Astrocyte (in vitro differentiated cells and primary cell): ENCODE measurements around the gene TRMT1. TPM values are rescaled to one million over a fixed set of nuclear protein-coding genes. Genes with fewer than 3 reads are reported as not detected.

ENCODE experiments used
- DNase-seq: peaks from one replicate; pipeline ENCODE4 v3.0.0-alpha.2; 2010; ENCODE audit warnings: low read depth
- FAIRE-seq: peaks from 2 replicates; lab custom pipeline; 2011; peaks lifted over from hg19 to GRCh38; lab: Jason Lieb, UNC
- H2AFZ ChIP-seq: 2 replicates; pipeline ENCODE4 v1.6.0; 2012; ENCODE audit warnings: low read depth, low read length, inconsistent platforms
- H3K27ac ChIP-seq: 2 replicates; pipeline ENCODE4 v1.5.1; 2011; ENCODE audit warnings: low read depth, low read length, inconsistent platforms
- H3K27me3 ChIP-seq: 2 replicates; pipeline ENCODE4 v1.6.0; 2011; ENCODE audit warnings: low read length, inconsistent platforms; ENCODE audit not compliant: insufficient read depth
- H3K36me3 ChIP-seq: 2 replicates; pipeline ENCODE4 v1.5.1; 2011; ENCODE audit warnings: low read length, inconsistent platforms; ENCODE audit not compliant: insufficient read depth
- H3K4me1 ChIP-seq: 2 replicates; pipeline ENCODE4 v1.5.1; 2011; ENCODE audit warnings: low read length, inconsistent platforms; ENCODE audit not compliant: insufficient read depth
- H3K4me2 ChIP-seq: 2 replicates; pipeline ENCODE4 v1.6.0; 2012; ENCODE audit warnings: low read length, inconsistent platforms
- H3K4me3 ChIP-seq: 2 replicates; pipeline ENCODE4 v1.5.1; 2011; ENCODE audit warnings: low read depth, mild to moderate bottlenecking, low read length, inconsistent platforms; ENCODE audit not compliant: insufficient read depth
- H3K79me2 ChIP-seq: 2 replicates; pipeline ENCODE4 v1.6.0; 2012; ENCODE audit warnings: mild to moderate bottlenecking, low read length, inconsistent platforms; ENCODE audit not compliant: insufficient read depth
- H3K9ac ChIP-seq: 2 replicates; pipeline ENCODE4 v1.6.0; 2012; ENCODE audit warnings: mild to moderate bottlenecking, low read length, inconsistent platforms
- H3K9me3 ChIP-seq: 2 replicates; pipeline ENCODE4 v1.5.1; 2012; ENCODE audit warnings: low read depth, mild to moderate bottlenecking, low read length, inconsistent platforms; ENCODE audit not compliant: insufficient read depth
- H4K20me1 ChIP-seq: 2 replicates; pipeline ENCODE4 v1.6.0; 2012; ENCODE audit warnings: low read length, inconsistent platforms; ENCODE audit not compliant: insufficient read depth
- H3K27ac Mint-ChIP-seq: one replicate; pipeline ENCODE4 v1.8.0; 2021; ENCODE audit warnings: mild to moderate bottlenecking, mixed read lengths; ENCODE audit not compliant: unreplicated experiment
- H3K27me3 Mint-ChIP-seq: one replicate; pipeline ENCODE4 v1.8.0; 2021; ENCODE audit warnings: low read depth, mixed read lengths; ENCODE audit not compliant: unreplicated experiment
- H3K36me3 Mint-ChIP-seq: one replicate; pipeline ENCODE4 v1.8.0; 2021; ENCODE audit warnings: low read depth, mixed read lengths; ENCODE audit not compliant: unreplicated experiment
- H3K4me1 Mint-ChIP-seq: one replicate; pipeline ENCODE4 v1.8.0; 2021; ENCODE audit warnings: low read depth, mixed read lengths; ENCODE audit not compliant: unreplicated experiment
- H3K4me3 Mint-ChIP-seq: one replicate; pipeline ENCODE4 v1.8.0; 2021; ENCODE audit warnings: mild to moderate bottlenecking, moderate library complexity, mixed read lengths; ENCODE audit not compliant: unreplicated experiment
- H3K9me3 Mint-ChIP-seq: one replicate; pipeline ENCODE4 v1.8.0; 2021; ENCODE audit warnings: mild to moderate bottlenecking, mixed read lengths; ENCODE audit not compliant: unreplicated experiment
- EZH2 ChIP-seq: IDR thresholded peaks from 2 replicates; pipeline ENCODE4 v1.6.1; 2012; ENCODE audit warnings: mild to moderate bottlenecking, low read length, inconsistent platforms; ENCODE audit not compliant: insufficient read depth
- total RNA-seq: library from RNA; stranded (reverse); gene quantifications from 2 replicates; pipeline ENCODE4 v1.2.1, GENCODE V29; 2021
- TF ChIP-seq, protein P1 (sequence below): IDR thresholded peaks from 2 replicates; pipeline ENCODE4 v1.5.1; 2011; ENCODE audit warnings: low read depth, mild to moderate bottlenecking, inconsistent platforms, low read length, moderate library complexity; ENCODE audit not compliant: insufficient read depth

Gene TRMT1
- total RNA-seq, 1 donor from 2014 or later, result 43.3 TPM

DNA sequence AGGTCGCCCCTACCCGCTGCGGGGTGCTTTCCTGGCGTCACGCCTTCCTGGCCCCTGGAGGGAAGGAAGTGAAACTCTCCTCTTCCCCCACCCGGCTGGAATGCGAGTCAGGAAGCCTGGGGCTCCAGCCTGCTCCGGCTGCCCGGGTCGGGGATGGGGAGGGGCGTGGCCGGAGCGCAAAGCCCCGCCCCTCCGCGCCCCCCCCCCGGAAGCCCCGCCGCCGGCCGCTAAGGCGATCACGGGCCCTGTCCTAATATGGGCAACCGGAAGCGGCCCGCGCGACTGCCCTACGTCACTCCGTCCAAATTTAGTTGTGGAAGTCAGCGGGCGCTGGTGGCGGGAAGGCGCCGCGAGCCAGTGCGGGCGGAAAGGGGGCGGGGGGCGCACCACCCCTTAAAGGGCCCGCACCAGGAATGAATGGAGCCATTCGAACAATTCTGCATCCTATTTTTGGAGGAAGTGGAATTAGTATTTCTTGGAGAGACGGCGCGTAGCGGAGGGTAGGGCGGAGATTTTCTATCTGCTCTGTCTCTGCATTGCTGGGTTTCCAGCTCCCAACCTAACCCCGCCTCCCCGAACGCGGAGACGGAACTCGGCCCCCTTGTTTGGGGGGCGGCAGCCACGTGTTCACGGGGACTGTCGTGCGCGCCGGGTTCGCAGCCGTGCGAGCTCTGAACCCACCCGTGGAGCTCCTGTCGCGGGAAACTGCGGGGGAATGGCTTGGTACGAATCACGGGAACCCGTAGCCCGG lies 35.2 kb upstream of the TRMT1 start:
- H3K9me3 ChIP-seq, result no peaks in the 10 kb centered on the region
- H3K79me2 ChIP-seq, result peaks cover 60% of the 10 kb centered on the region
- H3K4me3 ChIP-seq, result peak overlapping the region; percentile 100
- no peaks in the 10 kb centered on the region for H3K36me3 ChIP-seq
- no peaks in the 10 kb centered on the region for H3K27me3 ChIP-seq
- H3K9me3 Mint-ChIP-seq, result no peaks in the 10 kb centered on the region
- no peak for TF ChIP-seq EZH2
- TF ChIP-seq, protein P1, sequence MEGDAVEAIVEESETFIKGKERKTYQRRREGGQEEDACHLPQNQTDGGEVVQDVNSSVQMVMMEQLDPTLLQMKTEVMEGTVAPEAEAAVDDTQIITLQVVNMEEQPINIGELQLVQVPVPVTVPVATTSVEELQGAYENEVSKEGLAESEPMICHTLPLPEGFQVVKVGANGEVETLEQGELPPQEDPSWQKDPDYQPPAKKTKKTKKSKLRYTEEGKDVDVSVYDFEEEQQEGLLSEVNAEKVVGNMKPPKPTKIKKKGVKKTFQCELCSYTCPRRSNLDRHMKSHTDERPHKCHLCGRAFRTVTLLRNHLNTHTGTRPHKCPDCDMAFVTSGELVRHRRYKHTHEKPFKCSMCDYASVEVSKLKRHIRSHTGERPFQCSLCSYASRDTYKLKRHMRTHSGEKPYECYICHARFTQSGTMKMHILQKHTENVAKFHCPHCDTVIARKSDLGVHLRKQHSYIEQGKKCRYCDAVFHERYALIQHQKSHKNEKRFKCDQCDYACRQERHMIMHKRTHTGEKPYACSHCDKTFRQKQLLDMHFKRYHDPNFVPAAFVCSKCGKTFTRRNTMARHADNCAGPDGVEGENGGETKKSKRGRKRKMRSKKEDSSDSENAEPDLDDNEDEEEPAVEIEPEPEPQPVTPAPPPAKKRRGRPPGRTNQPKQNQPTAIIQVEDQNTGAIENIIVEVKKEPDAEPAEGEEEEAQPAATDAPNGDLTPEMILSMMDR, result no peak
- H3K27me3 Mint-ChIP-seq, result no peaks in the 10 kb centered on the region
- peaks cover 15% of the 10 kb centered on the region for H3K36me3 Mint-ChIP-seq
- H3K4me3 Mint-ChIP-seq, result peak overlapping the region; percentile 97
- peaks cover 36% of the 10 kb centered on the region for H4K20me1 ChIP-seq
- peak overlapping the region; percentile 99 for H3K27ac Mint-ChIP-seq
- DNase-seq, result peak; percentile 88
- H3K27ac ChIP-seq, result peak overlapping the region; percentile 95
- peaks cover 32% of the 10 kb centered on the region for H3K4me1 ChIP-seq
- no peak for FAIRE-seq
- H3K9ac ChIP-seq, result peak overlapping the region; percentile 100
- peak overlapping the region; percentile 61 for H2AFZ ChIP-seq
- peak overlapping the region; percentile 97 for H3K4me2 ChIP-seq
- peaks cover 9% of the 10 kb centered on the region for H3K4me1 Mint-ChIP-seq

DNA sequence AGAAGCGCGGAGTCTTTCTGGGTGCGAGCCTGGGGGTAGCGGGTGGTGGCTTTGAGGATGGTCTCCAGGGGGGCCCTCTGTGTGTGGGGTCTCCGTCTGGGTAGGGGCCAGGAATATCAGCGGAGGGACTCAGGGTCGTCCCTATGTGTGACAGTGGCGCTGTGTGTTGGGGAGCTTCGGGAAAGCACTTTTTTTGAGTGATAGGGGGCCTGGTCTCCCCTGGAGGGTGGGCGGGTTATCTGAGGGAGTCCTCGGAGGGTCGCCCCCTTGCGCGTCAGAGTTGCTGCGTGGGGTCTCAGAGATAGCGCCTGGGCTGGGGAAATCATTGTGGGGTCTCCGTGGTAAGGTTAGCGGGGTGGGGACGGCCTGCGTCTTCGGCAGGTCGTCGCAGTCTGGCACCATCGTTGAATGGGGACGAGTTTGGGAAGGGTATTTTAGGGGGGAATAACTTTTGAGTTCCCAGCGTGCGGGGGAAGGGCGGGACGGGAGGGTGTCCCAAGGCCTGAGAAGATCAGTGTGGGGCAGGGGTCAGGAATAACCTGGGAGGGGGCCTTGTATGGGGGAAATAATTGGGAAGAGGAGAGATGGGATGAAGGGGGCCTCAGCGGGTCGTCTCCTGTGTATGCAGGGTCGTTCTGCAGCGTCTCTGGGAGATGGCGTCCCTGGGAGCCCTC lies 34.5 kb upstream of the TRMT1 start:
- H3K4me1 Mint-ChIP-seq, result peaks cover 5% of the 10 kb centered on the region
- H2AFZ ChIP-seq, result peak overlapping the region; percentile 61
- FAIRE-seq, result no peak

More for the DNA sequence above, 34.5 kb upstream of the TRMT1 start:
- Histone ChIP-seq H3K27me3 (no peaks in the 10 kb centered on the region), H3K79me2 (peaks cover 60% of the 10 kb centered on the region), H3K4me1 (peaks cover 29% of the 10 kb centered on the region), H3K4me2 (peak overlapping the region; percentile 97), H3K9ac (peak overlapping the region; percentile 97), H4K20me1 (peaks cover 32% of the 10 kb centered on the region), H3K27ac (peak overlapping the region; percentile 93), H3K9me3 (no peaks in the 10 kb centered on the region), H3K36me3 (no peaks in the 10 kb centered on the region), H3K4me3 (peak overlapping the region; percentile 87)
- Mint-ChIP-seq H3K4me3 (peak overlapping the region; percentile 97), H3K27ac (peak overlapping the region; percentile 99), H3K36me3 (peaks cover 15% of the 10 kb centered on the region), H3K9me3 (no peaks in the 10 kb centered on the region), H3K27me3 (no peaks in the 10 kb centered on the region)
- TF ChIP-seq EZH2, result no peak
- TF ChIP-seq, protein P1, result no peak
- DNase-seq, result no peak
